Posterior vena cava (tissue), 2 donors: ENCODE results near the gene HS2ST1. TPM values are rescaled to one million over a fixed set of nuclear protein-coding genes. Genes with fewer than 3 reads are reported as not detected.
"Not testable (repeated sequence)": the region's sequence is repeated elsewhere in the genome, so short reads cannot be mapped to it uniquely, and the experiment has no call there.

ENCODE experiments used
- DNase-seq: peaks from one replicate; pipeline ENCODE4 v3.0.0-alpha.2; 2020; ENCODE audit warnings: low spot score
- intact Hi-C, 2 donors: fragments of 100-400 bp; cut with DNase I; formaldehyde crosslinking; loops; one replicate each; pipeline versions ENCODE4 v1.14.1 to v1.14.2; 2022 to 2023
- total RNA-seq, 2 donors: library from RNA; stranded (reverse); fragmentation: NEBNext Ultra II Directional; extraction: Animal tissue kit (Norgen Biotek cat#: 25700); gene quantifications; one replicate each; pipeline ENCODE4 v1.2.1, GENCODE V29; 2021
- donor health status: DM: yes; HTN: yes; CAD: no.
- donor health status: DM: yes; HTN: yes; CAD: no.

The HS2ST1 gene
- total RNA-seq, 2 donors from 2014 or later, result 24.7 to 27.1 TPM

DNA sequence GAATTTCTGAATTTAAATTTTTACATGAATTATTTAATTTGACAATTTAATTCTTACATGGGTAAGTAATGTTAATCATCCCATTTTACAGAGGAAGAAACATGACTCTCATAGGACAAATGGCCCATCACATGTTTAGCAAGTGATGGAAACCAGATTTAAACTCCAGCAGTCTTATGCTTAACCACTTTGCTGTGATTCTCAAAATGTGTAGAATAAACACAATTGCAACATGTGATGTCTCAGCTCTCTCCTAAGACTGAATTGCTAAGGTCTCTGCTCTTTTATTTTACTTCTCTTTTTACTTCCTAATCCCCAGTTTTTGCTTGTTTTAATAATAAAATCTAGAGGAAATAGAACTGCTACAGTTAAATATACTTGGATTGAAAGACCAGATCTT, 42.8 kb downstream of the HS2ST1 start:
- DNase-seq, result no peak
- intact Hi-C loops, result loop anchor here in 1 of 2 donors (10.0 kb wide), 1 partner anchor 172 kb away; no protein-coding TSS in a partner anchor

DNA sequence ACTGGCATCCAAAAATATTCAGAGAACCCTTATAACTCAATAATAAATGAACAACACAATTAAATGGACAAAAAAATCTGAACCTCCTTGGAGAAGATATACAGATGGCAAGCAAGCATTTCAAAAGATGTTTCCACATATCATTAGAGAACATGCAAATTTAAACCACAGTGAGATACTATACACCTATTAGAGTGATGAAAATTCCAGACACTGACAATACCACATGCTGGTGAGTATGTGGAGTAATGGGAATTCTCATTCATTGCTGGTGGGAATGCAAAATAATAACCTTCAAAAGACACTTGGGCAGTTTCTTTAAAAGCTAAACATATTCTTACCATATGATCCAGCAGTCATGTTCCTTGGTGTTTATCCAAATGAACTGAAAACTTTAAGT, 46.1 kb downstream of the HS2ST1 start:
- no peak for DNase-seq
- intact Hi-C loops, result no loop called here

DNA sequence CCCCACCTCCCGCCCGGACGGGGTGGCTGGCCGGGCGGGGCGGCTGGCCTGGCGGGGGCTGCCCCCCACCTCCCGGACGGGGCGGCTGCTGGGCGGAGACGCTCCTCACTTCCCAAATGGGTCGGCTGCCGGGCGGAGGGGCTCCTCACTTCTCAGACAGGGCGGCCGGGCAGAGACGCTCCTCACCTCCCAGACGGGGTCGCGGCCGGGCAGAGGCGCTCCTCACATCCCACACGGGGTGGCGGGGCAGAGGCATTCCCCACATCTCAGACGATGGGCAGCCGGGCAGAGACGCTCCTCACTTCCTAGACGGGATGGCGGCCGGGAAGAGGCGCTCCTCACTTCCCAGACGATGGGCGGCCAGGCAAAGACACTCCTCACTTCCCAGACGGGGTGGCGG, 49.4 kb downstream of the HS2ST1 start:
- DNase-seq, intact Hi-C loops: not testable (repeated sequence)

DNA sequence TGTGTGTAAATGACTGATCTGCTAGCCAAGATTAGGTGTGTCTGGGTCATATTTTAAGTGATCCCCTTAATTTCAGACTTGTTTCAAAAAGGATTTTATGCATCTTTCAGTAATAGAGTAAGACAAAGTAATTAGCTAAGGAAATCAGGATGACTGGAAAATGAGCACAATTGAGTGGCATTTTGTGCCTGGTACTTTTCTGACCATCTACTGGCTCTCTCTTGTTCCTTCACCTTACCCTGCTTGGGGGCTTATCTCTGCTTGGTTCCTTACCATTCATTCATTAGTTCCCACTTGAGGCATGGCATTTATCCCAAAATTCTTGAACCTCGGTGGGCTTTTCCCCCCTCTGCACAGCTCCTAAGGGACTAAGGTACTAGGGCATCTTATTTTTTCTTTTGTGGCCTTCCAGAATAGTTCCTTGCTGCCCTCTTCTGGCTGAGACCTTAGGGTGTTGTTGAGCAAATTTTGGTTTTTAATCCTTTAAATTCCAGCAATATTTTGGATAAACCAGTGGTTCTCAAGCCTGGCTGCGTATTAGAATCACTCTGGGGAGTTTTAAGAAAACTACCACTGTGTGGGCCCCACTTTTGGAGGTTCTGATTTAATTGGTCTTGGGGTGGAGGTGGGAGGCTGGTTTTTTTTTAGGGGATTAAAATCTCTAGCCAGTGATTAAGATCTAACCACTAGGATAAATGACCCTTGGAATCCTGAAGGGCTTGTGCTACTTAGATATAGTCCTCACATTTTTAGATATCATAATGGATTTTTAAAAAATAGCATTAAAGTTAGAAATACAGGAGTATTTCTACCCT, 50.8 kb downstream of the HS2ST1 start:
- DNase-seq, result no peak
- intact Hi-C loops, result loop anchor here (1.0 to 5.0 kb wide), 3 partner anchors 126 to 183 kb away; no protein-coding TSS in a partner anchor

DNA sequence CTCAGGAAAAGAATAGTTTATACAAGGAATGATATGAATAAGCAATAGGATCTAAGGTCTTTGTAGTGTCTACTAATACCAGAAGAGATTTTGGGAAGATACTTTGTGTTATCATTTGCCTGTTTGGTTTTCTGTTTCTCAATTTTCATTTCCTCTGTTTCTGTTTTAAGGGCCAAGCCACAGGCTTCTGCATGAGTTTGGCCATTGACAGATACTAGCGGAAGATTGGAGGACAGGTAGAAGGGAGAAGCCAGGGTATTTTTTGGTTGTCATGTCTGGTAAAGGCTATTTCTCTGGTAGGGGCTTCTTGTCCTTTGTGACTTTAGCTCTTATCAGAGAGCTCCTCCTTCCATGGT, 51.4 kb downstream of the HS2ST1 start:
- intact Hi-C loops, result loop anchor here (1.0 to 5.0 kb wide), 3 partner anchors 127 to 184 kb away; no protein-coding TSS in a partner anchor
- DNase-seq, result no peak

DNA sequence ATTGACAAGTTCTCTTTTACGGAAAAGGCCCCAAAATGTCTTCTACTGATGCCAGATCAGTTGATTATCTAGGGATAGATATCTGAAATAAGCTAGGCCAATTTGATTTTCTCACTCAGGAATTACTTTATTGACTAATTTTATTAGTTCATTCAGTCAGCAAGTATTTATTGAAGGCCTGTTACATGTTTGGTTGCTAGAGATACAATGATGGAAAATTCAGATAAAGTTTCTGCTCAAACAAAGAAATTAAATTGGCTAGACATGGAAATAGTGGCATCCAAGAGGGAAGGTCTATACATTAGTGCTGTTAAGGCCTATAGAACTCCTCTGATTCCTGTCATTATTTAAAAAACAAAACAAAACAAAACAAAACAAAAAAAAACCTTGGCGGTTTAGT, 56.5 kb downstream of the HS2ST1 start:
- intact Hi-C loops, result no loop called here
- DNase-seq, result no peak

DNA sequence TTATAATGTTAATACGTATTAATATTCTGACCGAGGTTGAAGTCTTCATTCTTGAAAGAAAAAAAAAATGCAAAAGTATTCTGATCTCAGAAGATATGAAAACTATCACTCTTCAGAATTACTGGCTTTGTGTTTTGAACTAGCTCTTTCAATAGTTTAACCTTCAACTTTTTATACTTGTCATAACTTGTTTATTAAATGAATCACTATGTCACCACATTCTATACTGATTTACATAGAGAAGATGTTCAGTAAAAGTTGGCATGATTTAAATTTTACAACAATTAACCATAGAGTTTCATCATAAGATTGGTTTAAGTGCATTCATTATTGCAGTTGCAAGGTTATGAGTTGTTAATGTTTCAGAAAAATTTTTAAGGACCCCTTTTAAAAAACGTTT, 57.3 kb downstream of the HS2ST1 start:
- DNase-seq, result no peak
- intact Hi-C loops, result no loop called here

DNA sequence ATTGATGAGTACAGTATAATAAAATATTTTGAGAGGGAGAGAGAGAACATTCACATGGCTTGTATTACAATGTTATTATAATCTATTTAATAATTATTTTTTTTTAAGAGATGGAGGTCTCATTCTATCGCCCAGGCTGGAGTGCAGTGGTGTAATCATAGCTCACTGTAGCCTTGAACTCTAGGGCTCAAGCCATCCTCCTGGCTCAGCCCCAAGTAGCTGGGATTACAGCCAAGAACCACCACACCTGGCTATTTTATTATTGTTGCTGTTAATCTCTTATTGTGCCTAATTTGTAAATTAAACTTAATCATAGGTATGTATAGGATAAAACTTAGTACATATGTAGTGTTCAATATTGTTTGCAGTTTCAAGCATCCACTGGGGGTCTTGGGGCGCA, 57.8 kb downstream of the HS2ST1 start:
- intact Hi-C loops, result no loop called here
- no peak for DNase-seq

DNA sequence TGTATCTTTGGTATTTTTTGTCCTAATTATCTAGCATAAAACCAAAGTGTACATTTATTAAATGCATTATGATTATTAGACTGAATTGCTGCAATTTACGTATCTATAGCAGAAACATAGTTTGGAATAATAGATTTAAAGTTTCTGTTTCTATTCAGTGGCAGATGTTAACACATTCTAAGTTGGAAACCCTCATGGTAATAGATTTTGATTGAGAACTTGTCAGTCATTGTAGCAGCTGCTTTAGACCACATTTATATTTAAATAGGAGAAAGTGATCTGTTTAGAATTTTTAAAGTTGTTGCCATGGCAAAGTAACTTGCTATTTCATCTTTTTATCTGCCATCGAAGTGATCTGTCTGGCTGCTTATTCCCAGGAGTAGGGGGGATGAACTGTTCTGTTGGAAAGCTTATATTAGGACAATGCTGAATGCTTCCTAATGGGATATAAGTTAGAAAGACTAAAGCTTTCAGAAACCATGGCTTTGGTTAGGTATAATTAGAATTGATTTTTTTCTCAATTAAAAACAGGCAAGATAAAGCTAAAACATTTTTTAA, 61.6 kb downstream of the HS2ST1 start:
- DNase-seq, result no peak
- intact Hi-C loops, result no loop called here

DNA sequence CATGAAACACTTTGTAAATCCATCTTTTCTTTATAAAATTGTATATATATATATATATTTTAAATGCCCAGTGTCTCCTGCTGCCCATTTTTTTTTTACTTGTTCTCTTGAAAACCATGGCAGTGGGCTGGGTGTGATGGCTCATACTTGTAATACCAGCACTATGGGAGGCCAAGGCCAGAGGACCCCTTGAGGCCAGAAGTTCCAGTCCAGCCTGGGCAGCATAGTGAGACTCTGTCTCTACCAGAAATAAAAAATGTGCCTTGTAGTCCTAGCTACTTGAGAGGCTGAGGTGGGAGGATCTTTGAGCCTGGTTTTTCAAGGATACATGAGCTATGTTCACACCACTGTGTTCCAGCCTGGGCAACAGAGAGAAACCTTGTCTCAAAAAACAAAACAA, 62.2 kb downstream of the HS2ST1 start:
- DNase-seq, result no peak
- intact Hi-C loops, result no loop called here

DNA sequence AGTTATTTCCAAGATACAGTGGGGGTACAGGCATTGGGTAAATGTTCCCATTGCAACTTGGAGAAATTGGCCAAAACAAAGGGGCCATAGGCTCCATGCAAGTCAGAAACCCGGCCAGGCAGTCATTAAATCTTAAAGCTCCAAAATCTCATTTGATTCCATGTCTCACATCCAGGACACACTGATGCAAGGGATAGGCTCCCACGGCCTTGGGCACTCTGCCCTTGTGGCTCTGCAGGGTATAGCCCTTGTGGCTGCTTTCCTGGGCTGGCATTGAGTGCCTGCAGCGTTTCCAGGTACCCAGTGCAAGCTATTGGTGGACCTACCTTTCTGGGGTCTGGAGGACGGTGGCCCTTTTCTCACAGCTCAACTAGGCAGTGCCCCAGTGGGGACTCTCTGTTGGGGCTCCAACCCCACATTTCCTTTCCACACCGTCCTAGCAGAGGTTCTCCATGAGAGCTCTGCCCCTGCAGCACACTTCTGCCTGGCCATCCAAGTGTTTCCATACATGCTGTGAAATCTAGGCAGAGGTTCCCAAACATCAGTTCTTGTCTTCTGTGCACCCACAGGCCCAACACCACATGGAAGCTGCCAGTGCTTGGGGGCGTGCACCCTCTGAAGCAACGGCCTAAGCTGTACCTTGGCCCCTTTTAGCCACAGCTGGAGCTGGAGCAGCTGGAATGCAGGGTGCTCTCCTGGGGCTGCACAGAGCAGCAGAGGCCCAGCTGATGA, 67.2 kb downstream of the HS2ST1 start:
- DNase-seq, result no peak
- intact Hi-C loops, result no loop called here

DNA sequence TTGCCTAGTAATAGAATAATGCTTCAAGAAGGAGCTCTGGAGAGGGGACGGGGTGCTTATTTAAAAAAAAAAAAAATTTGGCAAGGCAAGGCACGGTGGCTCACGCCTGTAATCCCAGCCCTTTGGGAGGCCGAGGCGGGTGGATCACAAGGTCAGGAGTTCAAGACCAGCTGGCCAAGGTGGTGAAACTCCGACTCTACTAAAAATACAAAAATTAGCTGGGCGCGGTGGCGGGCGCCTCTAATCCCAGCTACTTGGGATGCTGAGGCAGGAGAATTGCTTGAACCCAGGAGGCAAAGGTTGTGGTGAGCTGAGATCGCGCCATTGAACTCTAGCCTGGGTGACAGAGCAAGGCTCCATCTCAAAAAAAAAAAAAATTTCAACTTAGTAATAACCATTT, 69.2 kb downstream of the HS2ST1 start:
- intact Hi-C loops, DNase-seq: not testable (repeated sequence)

DNA sequence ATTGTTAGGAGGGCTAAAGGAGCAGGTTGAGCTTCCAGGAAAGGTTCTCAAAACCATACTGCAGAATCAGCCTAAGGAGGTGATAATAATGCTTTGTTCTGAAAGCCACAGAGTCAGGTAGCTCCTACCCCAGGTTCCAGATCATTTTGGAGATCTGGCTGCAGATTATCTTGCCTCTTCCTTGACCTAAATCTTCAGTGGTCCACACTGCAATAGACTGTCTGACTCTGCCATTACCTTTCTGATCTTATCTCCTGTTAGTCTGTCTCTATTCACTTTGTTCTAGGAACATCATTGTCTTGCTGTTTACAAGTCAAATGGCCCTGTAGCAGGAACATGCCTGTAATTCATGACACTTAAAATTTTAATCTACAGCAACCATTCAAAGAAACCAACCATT, 73.0 kb downstream of the HS2ST1 start:
- DNase-seq, result no peak

DNA sequence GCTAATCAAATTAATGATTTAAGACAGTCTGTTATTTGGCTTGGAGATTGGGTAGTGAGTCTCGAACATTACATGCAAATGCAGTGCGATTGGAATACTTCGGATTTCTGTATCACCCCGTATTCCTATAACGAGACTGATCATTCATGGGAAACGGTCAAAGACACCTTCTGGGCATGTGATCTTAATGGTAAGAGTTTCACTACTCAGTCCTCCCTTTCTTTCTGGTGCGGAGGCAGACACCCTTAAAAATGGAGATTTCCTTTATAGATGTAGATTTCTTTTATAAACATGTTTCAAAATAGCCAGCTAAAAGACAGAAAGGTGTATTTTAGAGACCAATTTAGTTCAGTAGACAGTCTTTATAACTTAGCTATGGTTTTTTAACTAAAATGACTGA, 74.4 kb downstream of the HS2ST1 start:
- intact Hi-C loops, result no loop called here
- DNase-seq, result no peak

More for the DNA sequence above, 73.0 kb downstream of the HS2ST1 start:
- intact Hi-C loops, result no loop called here

DNA sequence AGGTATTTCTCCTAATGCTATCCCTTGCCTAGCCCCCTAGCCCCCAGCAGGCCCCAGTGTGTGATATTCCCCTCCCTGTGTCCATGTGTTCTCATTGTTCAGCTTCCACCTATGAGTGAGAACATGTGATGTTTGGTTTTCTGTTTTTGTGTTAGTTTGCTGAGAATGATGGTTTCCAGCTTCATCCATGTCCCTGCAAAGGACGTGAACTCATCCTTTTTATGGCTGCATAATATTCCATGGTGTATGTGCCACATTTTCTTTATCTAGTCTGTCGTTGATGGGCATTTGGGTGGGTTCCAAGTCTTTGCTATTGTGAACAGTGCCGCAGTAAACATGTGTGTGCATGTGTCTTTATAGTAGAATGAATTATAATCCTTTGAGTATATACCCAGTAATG, 75.3 kb downstream of the HS2ST1 start:
- intact Hi-C loops, result not testable (repeated sequence)

DNA sequence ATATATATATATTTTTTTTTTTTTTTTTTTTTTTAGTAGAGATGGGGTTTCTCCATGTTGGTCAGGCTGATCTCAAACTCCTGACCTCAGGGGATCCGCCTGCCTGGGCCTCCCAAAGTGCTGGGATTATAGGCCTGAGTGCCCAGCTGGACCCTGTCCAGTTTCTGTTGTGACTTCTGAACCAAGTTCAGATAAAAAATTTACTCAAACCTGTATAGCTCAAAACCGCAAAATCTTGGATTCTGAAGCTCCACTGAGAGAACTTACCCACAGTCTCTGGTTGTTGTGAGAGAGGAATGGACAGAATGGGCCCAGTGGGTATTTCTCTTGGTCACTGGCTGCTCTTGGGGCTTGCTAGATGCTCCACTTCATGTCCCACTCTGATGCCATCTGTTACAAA, 76.4 kb downstream of the HS2ST1 start:
- DNase-seq, result no peak
- intact Hi-C loops, result no loop called here

More for the DNA sequence above, 75.3 kb downstream of the HS2ST1 start:
- DNase-seq, result not testable (repeated sequence)

DNA sequence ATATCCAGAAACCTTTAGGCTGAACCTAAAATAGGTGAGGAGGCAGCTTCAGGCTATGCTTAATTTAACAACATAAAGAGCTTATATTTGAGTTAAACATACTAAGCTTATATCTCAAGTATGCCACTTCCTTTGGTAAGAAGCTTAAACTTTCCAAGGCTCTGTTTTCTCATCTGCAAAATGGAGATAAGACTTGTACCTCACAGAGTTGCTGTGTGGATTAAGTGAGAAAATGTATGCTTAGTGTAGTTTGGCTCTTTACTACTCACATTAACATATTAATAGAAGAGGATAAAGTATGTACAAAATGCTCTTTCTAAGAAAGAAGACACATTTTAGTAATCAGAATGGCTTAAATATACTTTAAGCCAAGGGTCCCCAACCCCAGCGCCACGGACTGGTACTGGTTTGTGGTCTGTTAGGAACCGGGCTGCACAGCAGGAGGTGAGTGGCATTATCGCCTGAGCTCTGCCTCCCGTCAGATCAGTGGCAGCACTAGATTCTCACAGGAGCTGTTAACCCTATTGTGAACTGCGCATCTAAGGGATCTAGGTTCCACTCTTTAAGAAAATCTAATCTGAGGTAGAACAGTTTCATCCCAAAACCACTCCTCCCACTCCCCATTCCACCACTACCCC, 77.2 kb downstream of the HS2ST1 start:
- intact Hi-C loops, result no loop called here
- no peak for DNase-seq

DNA sequence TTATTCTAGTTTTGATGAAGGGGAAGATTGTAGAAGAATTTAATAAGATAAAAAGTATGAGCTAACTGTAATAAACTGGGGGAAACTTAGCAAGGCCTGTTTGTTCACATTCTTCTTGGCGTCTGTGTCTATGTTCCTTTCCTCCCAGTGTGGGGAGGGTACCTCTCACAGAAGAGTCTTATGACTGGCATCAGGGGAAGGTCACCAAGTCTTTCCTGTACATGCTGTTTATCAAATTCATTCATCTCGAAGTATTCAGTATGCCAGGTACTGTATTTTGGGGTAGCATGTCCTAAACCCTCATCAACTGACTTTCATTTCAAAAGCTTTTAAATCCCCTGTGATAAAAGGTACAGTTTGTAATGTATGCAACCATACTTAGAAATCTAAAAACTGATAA, 78.4 kb downstream of the HS2ST1 start:
- intact Hi-C loops, result no loop called here

DNA sequence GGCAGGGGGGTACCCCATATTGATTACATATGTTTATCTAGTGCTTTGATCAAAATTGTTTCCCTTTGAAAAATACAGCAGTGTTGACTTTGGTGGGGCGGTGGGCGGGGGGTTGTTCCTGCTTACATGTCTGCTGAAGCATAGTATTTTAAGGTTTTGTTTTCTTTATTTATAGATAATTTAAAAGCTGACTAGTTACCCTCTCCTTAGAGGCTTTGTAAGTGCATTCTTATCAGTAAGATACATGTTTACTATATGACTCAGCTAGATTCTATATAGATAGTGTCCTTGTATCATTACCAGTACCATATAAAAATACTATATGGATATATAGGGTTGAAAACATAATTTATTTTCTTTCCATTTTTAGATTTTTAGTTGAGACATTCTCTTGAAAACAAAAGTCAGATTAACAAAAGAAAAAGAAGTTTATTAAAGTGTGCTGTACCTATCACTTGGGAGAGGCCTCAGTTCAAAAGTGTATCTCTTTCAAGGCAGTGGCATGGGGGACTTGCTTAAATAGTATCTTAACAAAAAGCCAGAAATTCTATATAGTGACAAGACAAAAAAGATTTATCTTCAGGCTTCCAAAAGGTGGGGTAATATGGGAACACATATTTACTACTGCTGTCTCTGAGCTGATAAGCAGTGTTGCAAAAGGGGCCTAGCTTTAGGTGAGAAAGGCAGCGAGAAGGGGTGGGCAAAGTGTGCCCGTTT, 79.0 kb downstream of the HS2ST1 start:
- intact Hi-C loops, result no loop called here
- no peak for DNase-seq

More for the DNA sequence above, 78.4 kb downstream of the HS2ST1 start:
- no peak for DNase-seq
